AG09309 (cell line): ENCODE measurements around the gene KLHL35.

Experiments used
- DNase-seq: peaks from one replicate; pipeline ENCODE4 v3.0.0-alpha.2; 2010; ENCODE audit warnings: low read depth
- H3K4me3 ChIP-seq: 2 replicates; pipeline ENCODE4 v1.5.1; 2011; ENCODE audit warnings: mild to moderate bottlenecking, low read depth, low read length, moderate library complexity; ENCODE audit not compliant: control insufficient read depth
- TF ChIP-seq, protein P1 (sequence below): IDR thresholded peaks from 2 replicates; pipeline ENCODE4 v1.5.1; 2011; ENCODE audit warnings: mild to moderate bottlenecking, low read depth, low read length, inconsistent platforms; ENCODE audit not compliant: insufficient read depth, control insufficient read depth; ENCODE audit errors: missing control alignments

KLHL35 gene

DNA sequence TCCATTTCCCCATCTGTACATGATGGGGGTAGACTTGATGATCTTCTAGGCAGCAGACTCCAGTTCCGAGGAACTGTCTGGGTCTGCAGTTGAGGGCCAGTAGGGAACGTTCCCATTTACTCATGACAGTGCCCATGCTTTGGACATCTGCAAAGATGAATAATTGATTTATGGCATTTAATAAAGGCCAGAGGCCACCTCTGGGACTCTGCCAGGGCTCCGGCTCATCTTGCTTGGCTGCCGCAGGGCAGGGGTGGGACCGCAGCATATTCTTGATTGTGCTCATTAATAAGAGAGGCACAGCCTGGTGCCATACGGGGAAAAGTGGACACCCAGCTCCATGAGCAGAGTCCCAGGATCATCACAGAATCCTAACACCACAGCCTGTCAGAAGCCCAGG lies 28.1 kb upstream of the KLHL35 start:
- TF ChIP-seq, protein P1, sequence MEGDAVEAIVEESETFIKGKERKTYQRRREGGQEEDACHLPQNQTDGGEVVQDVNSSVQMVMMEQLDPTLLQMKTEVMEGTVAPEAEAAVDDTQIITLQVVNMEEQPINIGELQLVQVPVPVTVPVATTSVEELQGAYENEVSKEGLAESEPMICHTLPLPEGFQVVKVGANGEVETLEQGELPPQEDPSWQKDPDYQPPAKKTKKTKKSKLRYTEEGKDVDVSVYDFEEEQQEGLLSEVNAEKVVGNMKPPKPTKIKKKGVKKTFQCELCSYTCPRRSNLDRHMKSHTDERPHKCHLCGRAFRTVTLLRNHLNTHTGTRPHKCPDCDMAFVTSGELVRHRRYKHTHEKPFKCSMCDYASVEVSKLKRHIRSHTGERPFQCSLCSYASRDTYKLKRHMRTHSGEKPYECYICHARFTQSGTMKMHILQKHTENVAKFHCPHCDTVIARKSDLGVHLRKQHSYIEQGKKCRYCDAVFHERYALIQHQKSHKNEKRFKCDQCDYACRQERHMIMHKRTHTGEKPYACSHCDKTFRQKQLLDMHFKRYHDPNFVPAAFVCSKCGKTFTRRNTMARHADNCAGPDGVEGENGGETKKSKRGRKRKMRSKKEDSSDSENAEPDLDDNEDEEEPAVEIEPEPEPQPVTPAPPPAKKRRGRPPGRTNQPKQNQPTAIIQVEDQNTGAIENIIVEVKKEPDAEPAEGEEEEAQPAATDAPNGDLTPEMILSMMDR: no peak
- H3K4me3 ChIP-seq: no peak overlapping the region
- DNase-seq: no peak

DNA sequence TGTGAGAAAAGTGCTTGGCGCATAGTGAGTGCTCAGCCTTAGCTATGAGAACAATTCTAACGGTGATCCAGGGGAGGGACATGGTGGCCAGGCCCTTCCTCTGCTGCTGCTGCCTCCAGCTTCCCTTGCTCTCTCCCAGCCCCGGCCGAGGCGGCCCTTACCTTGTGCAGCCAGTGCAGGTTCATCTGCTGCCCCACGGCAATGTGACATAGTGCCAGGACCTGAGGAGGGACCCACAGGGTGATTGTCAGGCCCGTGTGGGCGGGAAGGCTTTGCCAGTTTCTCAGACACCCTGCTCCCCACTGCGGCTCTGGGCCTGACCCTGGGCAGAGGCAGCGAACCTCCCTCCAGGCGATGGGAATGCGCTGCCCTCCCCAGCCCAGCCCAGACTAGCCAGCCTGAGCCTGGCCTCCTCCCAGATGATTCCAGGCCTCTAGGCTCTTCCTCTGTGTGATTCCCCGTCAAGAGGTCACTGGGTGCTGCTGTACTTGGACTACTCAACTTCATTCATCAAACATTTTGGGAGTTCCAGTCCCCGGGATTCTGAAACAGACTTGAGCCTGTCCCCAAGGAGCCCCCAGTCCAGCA lies 23.7 kb upstream of the KLHL35 start:
- H3K4me3 ChIP-seq: no peak overlapping the region
- TF ChIP-seq, protein P1: no peak
- DNase-seq: no peak

DNA sequence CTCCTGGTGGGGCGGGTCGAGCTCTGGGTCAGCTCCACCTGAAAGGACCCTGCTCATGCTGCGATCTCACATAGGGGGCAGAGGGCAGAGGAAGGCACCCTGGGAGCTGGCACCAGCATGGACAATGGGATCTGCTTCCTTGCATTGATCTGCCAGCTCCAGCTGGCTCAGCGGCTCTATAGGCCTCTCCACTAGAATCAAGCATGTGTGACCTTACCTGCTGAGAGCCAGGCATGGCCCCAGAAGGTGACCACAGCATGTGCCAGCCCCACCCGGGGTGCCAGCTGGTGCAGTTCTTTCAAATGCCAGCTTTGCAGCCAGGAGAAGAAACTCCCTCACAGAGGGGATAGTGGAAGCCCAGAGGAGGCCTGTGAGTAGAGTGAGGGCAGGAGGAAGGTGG lies 22.0 kb upstream of the KLHL35 start:
- DNase-seq: no peak
- H3K4me3 ChIP-seq: no peak overlapping the region
- TF ChIP-seq, protein P1: no peak

DNA sequence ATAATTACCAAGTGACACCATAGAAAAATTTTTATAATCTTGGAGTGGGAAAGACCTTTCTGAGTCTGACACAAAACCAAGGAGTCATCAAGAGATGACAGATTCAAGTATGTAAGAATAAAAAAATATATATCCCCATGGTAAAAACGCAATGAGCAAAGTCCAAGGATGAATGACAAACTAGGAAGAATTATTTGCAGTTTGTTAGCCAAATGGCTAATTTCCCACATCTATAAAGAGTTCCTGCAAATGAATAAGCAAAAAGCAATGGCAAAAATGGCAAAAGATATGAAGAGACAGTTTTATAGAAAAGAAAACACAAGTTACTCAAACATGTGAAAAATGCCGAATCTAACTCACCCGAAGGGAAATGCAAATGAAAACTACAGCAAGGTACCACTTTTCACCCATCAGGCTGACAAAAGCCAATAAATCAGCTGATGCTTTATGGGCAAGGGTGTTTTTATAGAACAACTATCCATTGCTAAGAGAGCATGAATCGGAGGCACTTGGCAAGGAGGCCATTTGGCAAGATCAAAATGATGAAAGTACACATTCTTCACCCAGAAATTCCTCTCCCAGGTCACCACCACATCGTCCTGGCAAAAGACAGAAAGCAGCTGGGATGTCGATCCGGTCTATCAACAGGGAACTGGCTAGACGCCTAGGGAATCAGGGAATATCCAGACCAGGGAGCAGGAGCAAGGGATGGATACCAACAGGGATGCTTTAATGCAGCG lies 21.1 kb upstream of the KLHL35 start:
- DNase-seq: peak; percentile 97
- no peak overlapping the region for H3K4me3 ChIP-seq

DNA sequence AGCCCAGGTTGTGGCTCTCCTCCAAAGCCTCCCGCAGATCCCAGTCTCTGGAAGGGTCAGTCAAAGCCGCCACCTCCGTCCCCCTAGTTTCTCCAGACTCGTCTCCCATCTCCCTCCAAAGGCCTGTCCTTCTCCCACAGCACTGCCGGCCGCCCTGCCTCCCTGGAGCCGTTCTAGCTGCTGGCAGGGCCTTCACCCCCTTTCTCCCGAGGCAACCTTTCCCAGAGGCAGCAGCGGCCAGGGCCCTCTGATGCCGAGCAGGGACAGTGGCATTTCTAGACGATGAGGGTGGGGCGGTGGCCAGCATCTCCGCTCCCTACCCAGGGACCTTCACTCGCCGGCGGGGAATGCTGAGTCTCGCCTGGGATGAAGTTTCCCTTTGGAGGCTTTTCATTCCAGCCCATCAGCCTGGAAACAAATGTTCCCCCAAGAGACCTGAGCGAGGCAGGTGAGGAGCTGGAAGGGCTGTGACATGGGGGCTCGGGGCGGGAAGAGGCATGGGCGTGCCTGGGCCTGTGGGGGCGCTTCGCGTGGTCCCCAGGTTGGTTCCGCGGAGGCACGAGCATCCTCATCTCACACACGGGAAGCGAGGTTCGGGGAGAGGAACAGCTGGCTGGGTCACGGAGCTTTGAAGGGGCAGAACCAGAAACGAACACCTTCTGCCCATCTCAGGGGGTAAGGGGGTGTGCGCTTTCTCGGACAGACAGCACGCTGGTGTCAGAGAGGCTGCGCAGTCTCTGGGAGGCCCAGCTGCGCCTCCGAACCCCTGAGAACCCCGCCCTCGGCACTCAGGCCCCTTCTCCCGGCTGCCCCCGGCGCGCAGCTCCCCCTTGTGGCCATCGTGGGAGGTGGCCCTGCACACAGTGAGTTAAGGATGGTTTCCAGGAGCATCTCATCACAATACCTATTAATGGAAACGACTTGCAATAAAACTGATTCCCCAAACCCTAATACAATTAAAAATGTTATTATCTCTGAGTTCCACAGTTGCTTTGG lies 18.1 kb upstream of the KLHL35 start:
- no peak overlapping the region for H3K4me3 ChIP-seq
- TF ChIP-seq, protein P1: peak; percentile 60
- no peak for DNase-seq

More for the DNA sequence above, 21.1 kb upstream of the KLHL35 start:
- TF ChIP-seq, protein P1: no peak

DNA sequence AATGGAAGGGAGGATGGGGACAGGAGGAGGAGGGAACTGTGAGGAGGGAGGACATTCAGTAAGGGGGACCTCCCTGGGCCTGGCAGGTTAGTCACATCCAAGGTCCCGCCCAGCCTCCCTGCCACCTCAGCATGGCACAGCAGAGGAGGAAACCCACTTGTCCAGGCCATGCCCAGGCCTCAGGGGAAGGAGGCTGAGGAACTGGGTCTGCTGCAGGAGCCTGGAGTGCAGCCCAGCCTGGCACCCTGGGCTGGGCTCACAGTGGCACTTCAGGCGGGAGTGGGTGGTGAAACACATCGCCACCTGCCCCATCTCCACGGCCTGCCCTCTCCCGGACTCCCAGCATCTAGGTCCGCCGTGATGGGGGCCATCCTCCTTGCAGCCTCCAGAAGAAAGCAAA lies 17.2 kb upstream of the KLHL35 start:
- H3K4me3 ChIP-seq: no peak overlapping the region
- TF ChIP-seq, protein P1: no peak
- no peak for DNase-seq
